Embryonic facial prominence (tissue), 1 donor: Measurements from ENCODE around the gene DDX3X.
"Not testable (repeated sequence)": the region's sequence is repeated elsewhere in the genome, so short reads cannot be mapped to it uniquely, and the experiment has no call there.

Source experiments
- DNase-seq: peaks from one replicate; pipeline ENCODE4 v3.0.0-alpha.2; 2016; ENCODE audit errors: extremely low spot score

DDX3X gene

GRCh38 chrX:41373989-41374606 is 40.1 kb downstream of the DDX3X start:
- no peak for DNase-seq

- no peak for DNase-seq
These were observed 43.7 kb downstream of the DDX3X start for GRCh38 chrX:41377624-41378023.

- DNase-seq, result no peak
These were observed 47.7 kb downstream of the DDX3X start for GRCh38 chrX:41381685-41382084.

GRCh38 chrX:41382714-41383645 is 49.0 kb downstream of the DDX3X start:
- no peak for DNase-seq

GRCh38 chrX:41384051-41384705 is 50.2 kb downstream of the DDX3X start:
- DNase-seq, result no peak

- no peak for DNase-seq
These were observed 52.4 kb downstream of the DDX3X start for GRCh38 chrX:41386222-41386990.

GRCh38 chrX:41388543-41388942 is 54.6 kb downstream of the DDX3X start:
- no peak for DNase-seq

- DNase-seq, result no peak
These were observed 55.4 kb downstream of the DDX3X start for GRCh38 chrX:41389311-41389888.

GRCh38 chrX:41390576-41390975 is 56.6 kb downstream of the DDX3X start:
- not testable (repeated sequence) for DNase-seq

GRCh38 chrX:41391606-41392005 is 57.6 kb downstream of the DDX3X start:
- DNase-seq, result no peak

GRCh38 chrX:41394293-41394692 is 60.3 kb downstream of the DDX3X start:
- DNase-seq, result no peak

- DNase-seq, result no peak
These were observed 63.3 kb downstream of the DDX3X start for GRCh38 chrX:41397219-41397618.

- no peak for DNase-seq
These were observed 63.8 kb downstream of the DDX3X start for GRCh38 chrX:41397768-41398167.

- not testable (repeated sequence) for DNase-seq
These were observed 68.6 kb downstream of the DDX3X start for GRCh38 chrX:41402556-41402955.

- DNase-seq, result no peak
These were observed 71.6 kb downstream of the DDX3X start for GRCh38 chrX:41405551-41405950.

- no peak for DNase-seq
These were observed 72.2 kb downstream of the DDX3X start for GRCh38 chrX:41406201-41406600.

- no peak for DNase-seq
These were observed 73.9 kb downstream of the DDX3X start for GRCh38 chrX:41407816-41408215.

GRCh38 chrX:41408576-41408975 is 74.6 kb downstream of the DDX3X start:
- DNase-seq, result no peak

GRCh38 chrX:41409006-41409405 is 75.0 kb downstream of the DDX3X start:
- no peak for DNase-seq

- not testable (repeated sequence) for DNase-seq
These were observed 77.3 kb downstream of the DDX3X start for GRCh38 chrX:41411222-41411621.
